Gastrocnemius medialis (tissue), 4 donors: ENCODE data around the gene MAGOHB. TPM values are rescaled to one million over a fixed set of nuclear protein-coding genes. Genes with fewer than 3 reads are reported as not detected.

ENCODE experiments used
- ATAC-seq, 2 donors: fragments of 150-250 bp; one replicate each; pipeline ENCODE4 v1.9.1; 2016
- DNase-seq, 2 donors: peaks; one replicate each; pipeline ENCODE4 v3.0.0-alpha.2; 2019
- H3K27ac ChIP-seq, 4 donors: fragments of 200-600 bp; sonication (generic); 1 replicate in 1 of 4; 2 replicates in 3 of 4; pipeline ENCODE4 v1.5.1; 2016 to 2018; ENCODE audit warnings: mild to moderate bottlenecking in 2 of 4, moderate library complexity in 1 of 4
- H3K27me3 ChIP-seq, 3 donors: fragments of 200-600 bp; sonication (generic) in 2 of 3; 1 replicate in 1 of 3; 2 replicates in 2 of 3; pipeline versions ENCODE4 v1.5.1 to v1.6.0; 2016 to 2019; ENCODE audit warnings: mild to moderate bottlenecking in 1 of 3, moderate library complexity in 1 of 3
- H3K36me3 ChIP-seq, 2 donors: fragments of 200-600 bp; sonication (generic) in 1 of 2; one replicate each; pipeline ENCODE4 v1.5.1; 2017 to 2018
- H3K4me1 ChIP-seq, 2 donors: fragments of 200-600 bp; sonication (generic) in 1 of 2; one replicate each; pipeline ENCODE4 v1.5.1; 2016 to 2017; ENCODE audit warnings: mild to moderate bottlenecking in 2 of 2
- H3K4me3 ChIP-seq, 4 donors: fragments of 200-600 bp; sonication (generic) in 3 of 4; 1 replicate in 1 of 4; 2 replicates in 3 of 4; pipeline ENCODE4 v1.5.1; 2016 to 2019; ENCODE audit warnings: mild to moderate bottlenecking in 2 of 4
- H3K9me3 ChIP-seq, 3 donors: fragments of 200-600 bp; sonication (generic) in 2 of 3; 1 replicate in 1 of 3; 2 replicates in 2 of 3; pipeline ENCODE4 v1.5.1; 2016 to 2019
- CTCF ChIP-seq, 5 experiments: fragments of 450-650 bp in 3 of 5; fragments of 200-600 bp in 2 of 5; sonication (generic) in 2 of 5; IDR thresholded peaks in 4 of 5; conservative IDR thresholded peaks in 1 of 5; 1 replicate in 4 of 5; 2 replicates in 1 of 5; pipeline ENCODE4 v1.5.1; 2016 to 2019; ENCODE audit warnings: antibody characterized with exemption in 5 of 5, mild to moderate bottlenecking in 3 of 5, moderate library complexity in 3 of 5
- POLR2A ChIP-seq, 2 donors: fragments of 450-650 bp; IDR thresholded peaks; one replicate each; pipeline ENCODE4 v1.6.1; 2017; ENCODE audit warnings: antibody characterized with exemption in 2 of 2, mild to moderate bottlenecking in 2 of 2, moderate library complexity in 2 of 2
- in situ Hi-C, 4 donors: fragments of 200-750 bp; cut with MboI; loops; one replicate each; pipeline versions ENCODE4 v1.15.0 to v1.8.0; 2017; ENCODE audit warnings: low sequenced_read_pairs in 4 of 4
- intact Hi-C: fragments of 100-400 bp; cut with DNase I; formaldehyde crosslinking; loops from one replicate; pipeline ENCODE4 v1.15.1; 2023; ENCODE audit warnings: low total_unique reads
- total RNA-seq, 4 donors: library from RNA; depleted of rRNA; stranded (reverse); fragments of >200 nt; gene quantifications; one replicate each; pipeline versions ENCODE4 v1.1.0 to v1.2.3, GENCODE V29; 2016

Gene MAGOHB
- total RNA-seq, 4 donors from 2014 or later: 0.80 to 6.3 (median 3.8) TPM

- Histone ChIP-seq H3K27me3 (no peaks in the 10 kb centered on the region), H3K36me3 (peaks cover 0 to under 1% of the 10 kb centered on the region in 2 donors), H3K4me3 (no peak overlapping the region), H3K27ac (no peak overlapping the region), H3K4me1 (no peaks in the 10 kb centered on the region), H3K9me3 (no peaks in the 10 kb centered on the region)
- in situ Hi-C loops (loop anchor here in 2 of 4 donors (10.0 to 25.0 kb wide), 2 partner anchors 153 to 585 kb away; partner anchors contain the start of gene TAS2R42 (in 1 of the 2)), intact Hi-C loops (no loop called here)
- TF ChIP-seq POLR2A (IDR thresholded peaks at IDR 0.05) (no peak), CTCF (IDR thresholded peaks at IDR 0.05 in 4 of 5, conservative IDR thresholded peaks at IDR 0.05 in 1 of 5) (no peak)
- ATAC-seq (no peak), DNase-seq (no peak)
Observed at GRCh38 chr12:10601860-10602259, 11.5 kb downstream of the MAGOHB start.

- in situ Hi-C loops: loop anchor here in 2 of 4 donors (10.0 to 25.0 kb wide), 2 partner anchors 154 to 586 kb away; partner anchors contain the start of gene TAS2R42 (in 1 of the 2)
- no peak for ATAC-seq
- Histone ChIP-seq H3K27ac (no peak overlapping the region), H3K36me3 (no peaks in the 10 kb centered on the region), H3K27me3 (no peaks in the 10 kb centered on the region), H3K4me1 (no peaks in the 10 kb centered on the region), H3K9me3 (no peaks in the 10 kb centered on the region), H3K4me3 (no peak overlapping the region)
- intact Hi-C loops: no loop called here
- TF ChIP-seq POLR2A (IDR thresholded peaks at IDR 0.05): no peak
- TF ChIP-seq CTCF (IDR thresholded peaks at IDR 0.05 in 4 of 5, conservative IDR thresholded peaks at IDR 0.05 in 1 of 5): no peak
- no peak for DNase-seq
Observed at GRCh38 chr12:10600988-10601387, 12.4 kb downstream of the MAGOHB start.

GRCh38 chr12:10595881-10596280, 17.5 kb downstream of the MAGOHB start:
- ATAC-seq: no peak
- intact Hi-C loops (no loop called here), in situ Hi-C loops (no loop called here)
- Histone ChIP-seq H3K4me3 (no peak overlapping the region), H3K27ac (no peak overlapping the region), H3K4me1 (no peaks in the 10 kb centered on the region), H3K27me3 (no peaks in the 10 kb centered on the region), H3K9me3 (no peaks in the 10 kb centered on the region), H3K36me3 (no peaks in the 10 kb centered on the region)
- TF ChIP-seq CTCF (IDR thresholded peaks at IDR 0.05 in 4 of 5, conservative IDR thresholded peaks at IDR 0.05 in 1 of 5) (no peak), POLR2A (IDR thresholded peaks at IDR 0.05) (no peak)
- no peak for DNase-seq

GRCh38 chr12:10590966-10591365, 22.4 kb downstream of the MAGOHB start:
- no peak for DNase-seq
- Histone ChIP-seq H3K4me1 (no peaks in the 10 kb centered on the region), H3K27me3 (no peaks in the 10 kb centered on the region), H3K9me3 (no peaks in the 10 kb centered on the region), H3K36me3 (no peaks in the 10 kb centered on the region), H3K27ac (no peak overlapping the region), H3K4me3 (no peak overlapping the region)
- TF ChIP-seq CTCF (IDR thresholded peaks at IDR 0.05 in 4 of 5, conservative IDR thresholded peaks at IDR 0.05 in 1 of 5): no peak
- TF ChIP-seq POLR2A (IDR thresholded peaks at IDR 0.05): no peak
- intact Hi-C loops: no loop called here
- in situ Hi-C loops: no loop called here
- no peak for ATAC-seq

- no peak for TF ChIP-seq CTCF (IDR thresholded peaks at IDR 0.05 in 4 of 5, conservative IDR thresholded peaks at IDR 0.05 in 1 of 5)
- no peak for TF ChIP-seq POLR2A (IDR thresholded peaks at IDR 0.05)
- no peaks in the 10 kb centered on the region for H3K4me1 ChIP-seq
- in situ Hi-C loops (no loop called here), intact Hi-C loops (no loop called here)
- peaks cover 0 to 4% of the 10 kb centered on the region in 2 donors for H3K36me3 ChIP-seq
- ATAC-seq (no peak), DNase-seq (no peak)
- H3K27me3 ChIP-seq: no peaks in the 10 kb centered on the region
- H3K9me3 ChIP-seq: no peaks in the 10 kb centered on the region
- no peak overlapping the region for H3K4me3 ChIP-seq
- no peak overlapping the region for H3K27ac ChIP-seq
Observed at GRCh38 chr12:10584415-10584814, 29.0 kb downstream of the MAGOHB start.
